HEK293T (cell line): ENCODE data around the gene TXLNG.

Experiments used
- BHLHE40 ChIP-seq: fragments of 450-650 bp; IDR thresholded peaks from 2 replicates; pipeline ENCODE4 v1.6.1; 2016; ENCODE audit warnings: mild to moderate bottlenecking, moderate library complexity, borderline replicate concordance
- FOXA1 ChIP-seq: fragments of 450-650 bp; IDR thresholded peaks from 2 replicates; pipeline ENCODE4 v1.6.1; 2016; ENCODE audit warnings: mild to moderate bottlenecking
- FOXM1 ChIP-seq: fragments of 450-650 bp; IDR thresholded peaks from 2 replicates; pipeline ENCODE4 v1.6.1; 2017; ENCODE audit warnings: mild to moderate bottlenecking, borderline replicate concordance
- SP1 ChIP-seq: fragments of 450-650 bp; IDR thresholded peaks from 2 replicates; pipeline ENCODE4 v1.6.1; 2017

DNA sequence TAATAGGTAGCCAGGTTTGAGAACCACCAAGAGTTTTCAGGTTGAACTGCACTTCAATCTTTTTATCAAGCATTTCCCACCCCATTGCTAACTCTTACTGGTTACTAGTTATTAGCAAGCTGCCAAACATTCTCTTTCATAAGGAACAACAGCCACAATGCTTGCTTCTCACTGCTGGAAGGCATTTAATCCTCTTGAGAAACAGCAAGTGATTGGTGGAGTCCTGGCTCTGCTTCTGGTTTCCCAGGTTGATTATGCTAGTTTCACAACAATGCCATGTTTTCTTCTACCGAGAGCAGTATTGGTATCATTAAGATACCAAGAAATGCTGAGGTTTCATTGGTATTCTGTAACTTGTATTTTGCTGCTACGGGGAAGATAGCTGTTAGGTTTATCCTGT lies 32.2 kb upstream of the TXLNG start:
- TF ChIP-seq SP1 (no peak), FOXA1 (no peak), BHLHE40 (no peak), FOXM1 (no peak)
